Measurements from ENCODE around the gene DARS1. TPM values are rescaled to one million over a fixed set of nuclear protein-coding genes. Genes with fewer than 3 reads are reported as not detected.

Gene DARS1
- polyA plus RNA-seq, 3 donors, result 24.4 to 53.0 (median 46.2) TPM

DNA sequence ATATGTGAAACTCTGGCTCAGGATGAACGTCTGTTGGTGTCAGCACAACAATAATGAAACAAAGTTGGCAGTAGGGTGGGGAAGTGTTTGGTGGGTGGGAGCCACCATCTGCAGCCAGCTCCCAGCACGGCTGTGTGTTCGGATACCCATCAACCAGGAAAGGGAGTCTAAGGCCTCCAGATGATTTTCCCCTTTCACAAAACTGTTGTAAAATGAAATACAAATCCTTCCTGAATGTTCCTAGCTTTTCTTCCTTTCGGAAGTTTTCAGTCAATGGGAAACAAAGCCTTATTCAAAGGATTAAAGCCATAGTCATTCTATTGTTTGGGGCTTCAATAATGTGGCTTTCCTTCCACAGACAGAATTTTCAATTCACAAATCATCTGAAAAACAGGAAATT lies 14.5 kb upstream of the DARS1 start:
- Mint-ChIP-seq H3K36me3 (peaks cover 0 to 7% of the 10 kb centered on the region in 2 donors), H3K4me3 (no peak overlapping the region), H3K9me3 (peaks cover 0 to 5% (median 0%) of the 10 kb centered on the region in 7 donors), H3K4me1 (peaks cover 56% of the 10 kb centered on the region), H3K27ac (peak overlapping the region; percentile 81 to 95 (median 92)), H3K27me3 (ENCODE audit: low read depth in 3 of 3) (no peaks in the 10 kb centered on the region)
- Histone ChIP-seq H4K20me1 (ENCODE audit: insufficient read depth, low read length) (no peaks in the 10 kb centered on the region), H3K4me2 (replicated peaks; ENCODE audit: extremely low read depth, low read length, poor library complexity, severe bottlenecking) (peak overlapping the region; percentile 7), H3K79me2 (ENCODE audit: insufficient read depth, low read length) (peaks cover 21% of the 10 kb centered on the region), H3K4me3 (replicated peaks in 1 of 3; ENCODE audit: low read depth in 2 of 3, low read length in 3 of 3) (peak overlapping the region in 1 of 3 experiments; percentile 16), H3K9me3 (replicated peaks in 1 of 2; ENCODE audit: control insufficient read depth in 1 of 2, insufficient read depth in 1 of 2, low read length in 2 of 2) (no peaks in the 10 kb centered on the region), H3K4me1 (ENCODE audit: control insufficient read depth in 1 of 2, insufficient read depth in 2 of 2, low read length in 2 of 2) (peaks cover 45 to 48% of the 10 kb centered on the region in 2 donors), H3K9ac (ENCODE audit: insufficient read depth, low read length, poor library complexity, severe bottlenecking) (no peak overlapping the region), H3K36me3 (replicated peaks in 1 of 2; ENCODE audit: control insufficient read depth in 1 of 2, insufficient read depth in 2 of 2, low read length in 2 of 2) (no peaks in the 10 kb centered on the region), H2AFZ (ENCODE audit: insufficient read depth, low read depth, low read length, poor library complexity, severe bottlenecking) (no peak overlapping the region), H3K27ac (ENCODE audit: low read depth in 1 of 2, low read length in 2 of 2) (peak overlapping the region; percentile 45 to 77), H3K27me3 (ENCODE audit: control insufficient read depth in 2 of 2, insufficient read depth in 2 of 2, low read length in 2 of 2) (no peaks in the 10 kb centered on the region)
- no peak for DNase-seq
- intact Hi-C loops (cut with micrococcal nuclease), result loop anchor here (5.0 to 10.0 kb wide), 3 partner anchors 215 to 382 kb away; no protein-coding TSS in a partner anchor
- WGBS (ENCODE audit: insufficient coverage), result 0% methylated on average over 1 of the region's 4 CpGs
- TF ChIP-seq, protein P1, sequence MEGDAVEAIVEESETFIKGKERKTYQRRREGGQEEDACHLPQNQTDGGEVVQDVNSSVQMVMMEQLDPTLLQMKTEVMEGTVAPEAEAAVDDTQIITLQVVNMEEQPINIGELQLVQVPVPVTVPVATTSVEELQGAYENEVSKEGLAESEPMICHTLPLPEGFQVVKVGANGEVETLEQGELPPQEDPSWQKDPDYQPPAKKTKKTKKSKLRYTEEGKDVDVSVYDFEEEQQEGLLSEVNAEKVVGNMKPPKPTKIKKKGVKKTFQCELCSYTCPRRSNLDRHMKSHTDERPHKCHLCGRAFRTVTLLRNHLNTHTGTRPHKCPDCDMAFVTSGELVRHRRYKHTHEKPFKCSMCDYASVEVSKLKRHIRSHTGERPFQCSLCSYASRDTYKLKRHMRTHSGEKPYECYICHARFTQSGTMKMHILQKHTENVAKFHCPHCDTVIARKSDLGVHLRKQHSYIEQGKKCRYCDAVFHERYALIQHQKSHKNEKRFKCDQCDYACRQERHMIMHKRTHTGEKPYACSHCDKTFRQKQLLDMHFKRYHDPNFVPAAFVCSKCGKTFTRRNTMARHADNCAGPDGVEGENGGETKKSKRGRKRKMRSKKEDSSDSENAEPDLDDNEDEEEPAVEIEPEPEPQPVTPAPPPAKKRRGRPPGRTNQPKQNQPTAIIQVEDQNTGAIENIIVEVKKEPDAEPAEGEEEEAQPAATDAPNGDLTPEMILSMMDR (IDR thresholded peaks at IDR 0.05), result no peak

GRCh38 chr2:135998879-135999278 lies 13.5 kb upstream of the DARS1 start:
- TF ChIP-seq, protein P1 (IDR thresholded peaks at IDR 0.05), result no peak
- H3K9me3 Mint-ChIP-seq, result peaks cover 0 to 3% (median 0%) of the 10 kb centered on the region in 7 donors
- peaks cover 0 to 2% (median 0%) of the 10 kb centered on the region in 3 donors for H3K27me3 Mint-ChIP-seq (ENCODE audit: low read depth in 3 of 3)
- Histone ChIP-seq H3K79me2 (ENCODE audit: insufficient read depth, low read length) (peaks cover 21% of the 10 kb centered on the region), H3K9me3 (replicated peaks in 1 of 2; ENCODE audit: control insufficient read depth in 1 of 2, insufficient read depth in 1 of 2, low read length in 2 of 2) (no peaks in the 10 kb centered on the region), H3K27ac (ENCODE audit: low read depth in 1 of 2, low read length in 2 of 2) (peak overlapping the region in 1 of 2 donors; percentile 68), H2AFZ (ENCODE audit: insufficient read depth, low read depth, low read length, poor library complexity, severe bottlenecking) (no peak overlapping the region), H3K36me3 (replicated peaks in 1 of 2; ENCODE audit: control insufficient read depth in 1 of 2, insufficient read depth in 2 of 2, low read length in 2 of 2) (no peaks in the 10 kb centered on the region), H3K27me3 (ENCODE audit: control insufficient read depth in 2 of 2, insufficient read depth in 2 of 2, low read length in 2 of 2) (no peaks in the 10 kb centered on the region), H3K4me2 (replicated peaks; ENCODE audit: extremely low read depth, low read length, poor library complexity, severe bottlenecking) (no peak overlapping the region), H3K4me1 (ENCODE audit: control insufficient read depth in 1 of 2, insufficient read depth in 2 of 2, low read length in 2 of 2) (peaks cover 41 to 46% of the 10 kb centered on the region in 2 donors), H4K20me1 (ENCODE audit: insufficient read depth, low read length) (no peaks in the 10 kb centered on the region), H3K9ac (ENCODE audit: insufficient read depth, low read length, poor library complexity, severe bottlenecking) (no peak overlapping the region), H3K4me3 (replicated peaks in 1 of 3; ENCODE audit: low read depth in 2 of 3, low read length in 3 of 3) (no peak overlapping the region)
- peak overlapping the region in 4 of 7 donors; percentile 37 to 56 (median 45) for H3K27ac Mint-ChIP-seq
- H3K36me3 Mint-ChIP-seq, result peaks cover 0 to 4% of the 10 kb centered on the region in 2 donors
- no peak for DNase-seq
- intact Hi-C loops (cut with micrococcal nuclease), result loop anchor here in 1 of 2 donors (5.0 kb wide), 1 partner anchor 383 kb away; no protein-coding TSS in a partner anchor
- WGBS (ENCODE audit: insufficient coverage), result 100% methylated on average over 1 of the region's 5 CpGs
- peaks cover 49% of the 10 kb centered on the region for H3K4me1 Mint-ChIP-seq
- no peak overlapping the region for H3K4me3 Mint-ChIP-seq
